Measurements from ENCODE around the gene LRRN4.
"Not testable (repeated sequence)": the region's sequence is repeated elsewhere in the genome, so short reads cannot be mapped to it uniquely, and the experiment has no call there.

Gene LRRN4

GRCh38 chr20:6058684-6059295 lies 4.9 kb upstream of the LRRN4 start:
- no peak for DNase-seq

- DNase-seq = no peak
Observed at GRCh38 chr20:6057691-6058090, 3.8 kb upstream of the LRRN4 start.

- DNase-seq = no peak
Observed at GRCh38 chr20:6057139-6057538, 3.3 kb upstream of the LRRN4 start.

- no peak for DNase-seq
Observed at GRCh38 chr20:6055981-6056569, 2.2 kb upstream of the LRRN4 start.

- DNase-seq = no peak
Observed at GRCh38 chr20:6055161-6055783, 1.4 kb upstream of the LRRN4 start.

GRCh38 chr20:6054689-6055051 lies 810 bp upstream of the LRRN4 start:
- DNase-seq = not testable (repeated sequence)

- no peak for DNase-seq
Observed at GRCh38 chr20:6053064-6053775, 640 bp downstream of the LRRN4 start.

GRCh38 chr20:6051505-6051904 lies 2.4 kb downstream of the LRRN4 start:
- no peak for DNase-seq

- DNase-seq = no peak
Observed at GRCh38 chr20:6048391-6048790, 5.5 kb downstream of the LRRN4 start.

GRCh38 chr20:6046432-6046831 lies 7.4 kb downstream of the LRRN4 start:
- DNase-seq = no peak

GRCh38 chr20:6045566-6045965 lies 8.3 kb downstream of the LRRN4 start:
- DNase-seq = no peak

GRCh38 chr20:6044115-6044514 lies 9.7 kb downstream of the LRRN4 start:
- DNase-seq = no peak

GRCh38 chr20:6041808-6042265 lies 12.0 kb downstream of the LRRN4 start:
- no peak for DNase-seq

- DNase-seq = no peak
Observed at GRCh38 chr20:6040958-6041807, 12.7 kb downstream of the LRRN4 start.

- DNase-seq = no peak
Observed at GRCh38 chr20:6040540-6040939, 13.3 kb downstream of the LRRN4 start.

- no peak for DNase-seq
Observed at GRCh38 chr20:6039766-6040165, 14.1 kb downstream of the LRRN4 start.

GRCh38 chr20:6038256-6038655 lies 15.6 kb downstream of the LRRN4 start:
- DNase-seq = no peak

GRCh38 chr20:6037082-6037481 lies 16.8 kb downstream of the LRRN4 start:
- DNase-seq = no peak

GRCh38 chr20:6036213-6036612 lies 17.6 kb downstream of the LRRN4 start:
- DNase-seq = no peak

GRCh38 chr20:6034134-6034969 lies 19.5 kb downstream of the LRRN4 start:
- DNase-seq = no peak

- DNase-seq = not testable (repeated sequence)
Observed at GRCh38 chr20:6032907-6033306, 21.0 kb downstream of the LRRN4 start.

Measured in bone marrow (tissue), 2 donors.